ENCODE data around the gene VASH2. TPM values are rescaled to one million over a fixed set of nuclear protein-coding genes. Genes with fewer than 3 reads are reported as not detected.

VASH2 gene
- polyA plus RNA-seq, 1 donor from 2014 or later: 65.2 TPM

DNA sequence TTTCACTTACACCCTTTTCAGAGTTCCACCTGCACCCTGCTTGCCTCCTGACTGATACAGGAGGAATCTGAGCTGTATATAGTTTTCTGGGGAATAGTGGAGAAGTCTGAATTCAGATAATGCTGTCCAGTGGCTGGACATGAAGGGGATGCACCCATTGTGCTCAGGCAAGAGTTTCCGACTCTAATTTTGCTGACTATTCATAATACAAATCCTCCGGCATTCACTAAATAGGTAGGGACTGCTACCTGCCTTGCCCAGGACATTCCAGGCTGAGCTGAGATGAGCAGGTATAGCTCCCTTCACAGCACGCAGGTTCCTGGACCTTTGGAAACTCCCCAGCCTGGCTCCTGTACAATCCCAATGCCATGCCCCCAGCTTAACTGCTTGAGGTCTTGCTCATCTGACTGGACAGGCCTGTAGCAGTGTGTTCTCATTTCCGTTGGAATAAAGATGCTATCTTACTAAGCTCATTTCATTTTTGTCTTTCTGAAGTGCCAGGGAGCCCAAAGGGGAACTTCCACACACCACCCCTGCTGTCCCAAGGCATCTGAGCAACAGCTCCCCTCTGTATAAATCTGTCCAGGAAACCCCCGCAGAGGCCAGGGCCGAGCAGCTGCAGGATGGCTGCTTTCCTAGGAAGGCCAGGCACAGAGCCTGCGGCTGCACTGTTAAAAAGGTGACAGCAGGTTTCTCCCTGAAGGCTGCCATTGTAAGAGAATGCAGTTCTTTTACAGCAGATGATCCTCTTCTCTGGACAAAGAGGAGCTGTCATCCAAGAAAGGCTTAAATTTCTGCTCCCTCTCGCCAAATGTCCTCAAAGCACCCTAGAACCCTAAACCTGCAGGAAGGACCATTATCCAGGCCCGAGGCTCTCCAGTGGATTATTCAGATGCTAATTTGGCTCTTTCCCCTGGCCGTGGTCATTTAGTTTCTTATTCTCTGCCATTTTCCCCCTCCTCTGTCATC lies 21.7 kb upstream of the VASH2 start:
- Histone ChIP-seq H3K27me3 (ENCODE audit: insufficient read depth, low read depth, low read length) (no peaks in the 10 kb centered on the region), H2AFZ (ENCODE audit: low read depth, low read length) (no peak overlapping the region), H3K36me3 (ENCODE audit: insufficient read depth, low read length) (no peaks in the 10 kb centered on the region), H3K79me2 (replicated peaks; ENCODE audit: insufficient read depth, low read length) (no peaks in the 10 kb centered on the region), H4K20me1 (ENCODE audit: insufficient read depth) (no peaks in the 10 kb centered on the region), H3K9ac (ENCODE audit: low read length) (peak overlapping the region; percentile 10), H3K9me2 (ENCODE audit: insufficient read depth, low read length) (no peaks in the 10 kb centered on the region), H3K9me3 (ENCODE audit: low read length) (no peaks in the 10 kb centered on the region), H3K4me3 (ENCODE audit: low read length) (no peak overlapping the region), H3K4me2 (ENCODE audit: low read length) (no peak overlapping the region), H3F3A (ENCODE audit: insufficient read depth, low read length, poor library complexity, severe bottlenecking) (no peaks in the 10 kb centered on the region), H3K27ac (ENCODE audit: low read length) (no peak overlapping the region)
- no peak for TF ChIP-seq SMC3 (conservative IDR thresholded peaks at IDR 0.05; ENCODE audit: poor library complexity)
- no peak for TF ChIP-seq RAD21 (conservative IDR thresholded peaks at IDR 0.05)
- TF ChIP-seq POLR2AphosphoS5 (IDR thresholded peaks at IDR 0.05): no peak
- TF ChIP-seq, protein P1, sequence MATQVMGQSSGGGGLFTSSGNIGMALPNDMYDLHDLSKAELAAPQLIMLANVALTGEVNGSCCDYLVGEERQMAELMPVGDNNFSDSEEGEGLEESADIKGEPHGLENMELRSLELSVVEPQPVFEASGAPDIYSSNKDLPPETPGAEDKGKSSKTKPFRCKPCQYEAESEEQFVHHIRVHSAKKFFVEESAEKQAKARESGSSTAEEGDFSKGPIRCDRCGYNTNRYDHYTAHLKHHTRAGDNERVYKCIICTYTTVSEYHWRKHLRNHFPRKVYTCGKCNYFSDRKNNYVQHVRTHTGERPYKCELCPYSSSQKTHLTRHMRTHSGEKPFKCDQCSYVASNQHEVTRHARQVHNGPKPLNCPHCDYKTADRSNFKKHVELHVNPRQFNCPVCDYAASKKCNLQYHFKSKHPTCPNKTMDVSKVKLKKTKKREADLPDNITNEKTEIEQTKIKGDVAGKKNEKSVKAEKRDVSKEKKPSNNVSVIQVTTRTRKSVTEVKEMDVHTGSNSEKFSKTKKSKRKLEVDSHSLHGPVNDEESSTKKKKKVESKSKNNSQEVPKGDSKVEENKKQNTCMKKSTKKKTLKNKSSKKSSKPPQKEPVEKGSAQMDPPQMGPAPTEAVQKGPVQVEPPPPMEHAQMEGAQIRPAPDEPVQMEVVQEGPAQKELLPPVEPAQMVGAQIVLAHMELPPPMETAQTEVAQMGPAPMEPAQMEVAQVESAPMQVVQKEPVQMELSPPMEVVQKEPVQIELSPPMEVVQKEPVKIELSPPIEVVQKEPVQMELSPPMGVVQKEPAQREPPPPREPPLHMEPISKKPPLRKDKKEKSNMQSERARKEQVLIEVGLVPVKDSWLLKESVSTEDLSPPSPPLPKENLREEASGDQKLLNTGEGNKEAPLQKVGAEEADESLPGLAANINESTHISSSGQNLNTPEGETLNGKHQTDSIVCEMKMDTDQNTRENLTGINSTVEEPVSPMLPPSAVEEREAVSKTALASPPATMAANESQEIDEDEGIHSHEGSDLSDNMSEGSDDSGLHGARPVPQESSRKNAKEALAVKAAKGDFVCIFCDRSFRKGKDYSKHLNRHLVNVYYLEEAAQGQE (IDR thresholded peaks at IDR 0.05; ENCODE audit: borderline replicate concordance): no peak
- TF ChIP-seq EP300 (conservative IDR thresholded peaks at IDR 0.05; ENCODE audit: poor library complexity, severe bottlenecking): no peak
- no peak for TF ChIP-seq EZH2 (IDR thresholded peaks at IDR 0.05; ENCODE audit: borderline replicate concordance, insufficient read depth, low read length, poor library complexity, severe bottlenecking)
- TF ChIP-seq, protein P2, sequence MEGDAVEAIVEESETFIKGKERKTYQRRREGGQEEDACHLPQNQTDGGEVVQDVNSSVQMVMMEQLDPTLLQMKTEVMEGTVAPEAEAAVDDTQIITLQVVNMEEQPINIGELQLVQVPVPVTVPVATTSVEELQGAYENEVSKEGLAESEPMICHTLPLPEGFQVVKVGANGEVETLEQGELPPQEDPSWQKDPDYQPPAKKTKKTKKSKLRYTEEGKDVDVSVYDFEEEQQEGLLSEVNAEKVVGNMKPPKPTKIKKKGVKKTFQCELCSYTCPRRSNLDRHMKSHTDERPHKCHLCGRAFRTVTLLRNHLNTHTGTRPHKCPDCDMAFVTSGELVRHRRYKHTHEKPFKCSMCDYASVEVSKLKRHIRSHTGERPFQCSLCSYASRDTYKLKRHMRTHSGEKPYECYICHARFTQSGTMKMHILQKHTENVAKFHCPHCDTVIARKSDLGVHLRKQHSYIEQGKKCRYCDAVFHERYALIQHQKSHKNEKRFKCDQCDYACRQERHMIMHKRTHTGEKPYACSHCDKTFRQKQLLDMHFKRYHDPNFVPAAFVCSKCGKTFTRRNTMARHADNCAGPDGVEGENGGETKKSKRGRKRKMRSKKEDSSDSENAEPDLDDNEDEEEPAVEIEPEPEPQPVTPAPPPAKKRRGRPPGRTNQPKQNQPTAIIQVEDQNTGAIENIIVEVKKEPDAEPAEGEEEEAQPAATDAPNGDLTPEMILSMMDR (IDR thresholded peaks at IDR 0.05; ENCODE audit: poor library complexity, severe bottlenecking): no peak
- TF ChIP-seq TAF1 (IDR thresholded peaks at IDR 0.05; ENCODE audit: low read depth): no peak
- no peak for TF ChIP-seq MXI1 (conservative IDR thresholded peaks at IDR 0.05; ENCODE audit: poor library complexity, severe bottlenecking)

DNA sequence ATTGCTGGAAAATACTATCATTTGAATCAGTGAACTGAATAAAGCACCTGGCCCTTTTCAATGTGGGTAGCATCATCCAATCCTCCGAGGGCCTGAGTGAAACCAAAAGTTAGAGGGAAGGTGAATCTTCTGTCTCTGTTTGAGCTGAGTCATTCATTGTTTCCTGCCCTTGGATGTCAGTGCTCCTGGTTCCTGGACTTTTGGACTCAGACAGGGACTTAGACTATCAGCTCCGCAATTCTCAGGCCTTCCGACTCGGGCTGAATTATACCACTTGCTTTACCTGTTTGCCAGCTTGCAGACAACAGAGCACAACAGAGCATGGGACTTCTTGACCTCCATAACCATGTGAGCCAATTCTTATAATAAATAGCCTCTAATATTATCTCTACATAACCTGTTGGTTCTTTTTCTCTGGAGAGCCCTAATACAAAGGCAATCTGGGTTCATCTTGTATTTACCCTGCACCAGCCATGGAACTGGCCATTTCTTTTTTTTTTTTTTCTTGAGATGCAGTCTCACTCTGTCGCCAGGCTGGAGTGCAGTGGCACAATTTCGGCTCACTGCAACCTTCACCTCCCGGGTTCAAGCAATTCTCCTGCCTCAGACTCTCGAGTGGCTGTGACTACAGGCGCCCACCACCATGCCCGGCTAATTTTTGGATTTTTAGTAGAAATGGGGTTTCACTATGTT lies 19.2 kb upstream of the VASH2 start:
- Histone ChIP-seq H3K4me3 (ENCODE audit: low read length) (no peak overlapping the region), H3K79me2 (replicated peaks; ENCODE audit: insufficient read depth, low read length) (no peaks in the 10 kb centered on the region), H3K9me2 (ENCODE audit: insufficient read depth, low read length) (no peaks in the 10 kb centered on the region), H4K20me1 (ENCODE audit: insufficient read depth) (no peaks in the 10 kb centered on the region), H2AFZ (ENCODE audit: low read depth, low read length) (no peak overlapping the region), H3F3A (ENCODE audit: insufficient read depth, low read length, poor library complexity, severe bottlenecking) (no peaks in the 10 kb centered on the region), H3K36me3 (ENCODE audit: insufficient read depth, low read length) (no peaks in the 10 kb centered on the region), H3K9me3 (ENCODE audit: low read length) (no peaks in the 10 kb centered on the region), H3K9ac (ENCODE audit: low read length) (no peak overlapping the region), H3K27ac (ENCODE audit: low read length) (no peak overlapping the region), H3K4me2 (ENCODE audit: low read length) (no peak overlapping the region), H3K27me3 (ENCODE audit: insufficient read depth, low read depth, low read length) (no peaks in the 10 kb centered on the region)
- no peak for TF ChIP-seq EZH2 (IDR thresholded peaks at IDR 0.05; ENCODE audit: borderline replicate concordance, insufficient read depth, low read length, poor library complexity, severe bottlenecking)
- no peak for TF ChIP-seq POLR2AphosphoS5 (IDR thresholded peaks at IDR 0.05)
- TF ChIP-seq, protein P2 (IDR thresholded peaks at IDR 0.05; ENCODE audit: poor library complexity, severe bottlenecking): no peak
- TF ChIP-seq MXI1 (conservative IDR thresholded peaks at IDR 0.05; ENCODE audit: poor library complexity, severe bottlenecking): no peak
- TF ChIP-seq RAD21 (conservative IDR thresholded peaks at IDR 0.05): no peak
- no peak for TF ChIP-seq EP300 (conservative IDR thresholded peaks at IDR 0.05; ENCODE audit: poor library complexity, severe bottlenecking)
- no peak for TF ChIP-seq SMC3 (conservative IDR thresholded peaks at IDR 0.05; ENCODE audit: poor library complexity)
- TF ChIP-seq, protein P1 (IDR thresholded peaks at IDR 0.05; ENCODE audit: borderline replicate concordance): no peak
- TF ChIP-seq TAF1 (IDR thresholded peaks at IDR 0.05; ENCODE audit: low read depth): no peak
